ENCODE measurements around the gene SPIN1.

Gene SPIN1

DNA sequence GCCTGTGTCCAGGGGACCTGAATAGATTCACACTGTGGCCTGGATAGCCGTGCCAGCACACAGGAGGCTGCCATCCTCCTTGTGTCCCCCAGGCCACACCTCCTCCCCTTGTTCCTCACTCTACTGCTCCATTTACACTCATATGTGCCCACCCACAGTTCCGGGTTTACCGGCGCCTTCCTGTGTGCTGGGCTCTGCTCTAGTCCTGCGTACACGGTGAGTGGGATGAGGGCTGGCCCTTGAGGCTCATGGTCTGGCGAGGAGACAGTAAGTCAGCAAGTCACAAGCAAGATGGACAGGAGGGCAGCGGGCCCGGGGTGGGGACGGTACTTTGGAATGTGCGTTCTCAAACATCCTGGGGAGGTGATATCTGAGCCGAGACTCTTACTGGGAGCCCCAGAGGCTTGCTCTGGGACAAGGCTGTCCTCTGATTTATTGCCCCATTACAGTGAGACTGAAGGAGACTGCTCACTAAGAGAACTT, 114.3 kb downstream of the SPIN1 start:
- TF ChIP-seq, protein P1, sequence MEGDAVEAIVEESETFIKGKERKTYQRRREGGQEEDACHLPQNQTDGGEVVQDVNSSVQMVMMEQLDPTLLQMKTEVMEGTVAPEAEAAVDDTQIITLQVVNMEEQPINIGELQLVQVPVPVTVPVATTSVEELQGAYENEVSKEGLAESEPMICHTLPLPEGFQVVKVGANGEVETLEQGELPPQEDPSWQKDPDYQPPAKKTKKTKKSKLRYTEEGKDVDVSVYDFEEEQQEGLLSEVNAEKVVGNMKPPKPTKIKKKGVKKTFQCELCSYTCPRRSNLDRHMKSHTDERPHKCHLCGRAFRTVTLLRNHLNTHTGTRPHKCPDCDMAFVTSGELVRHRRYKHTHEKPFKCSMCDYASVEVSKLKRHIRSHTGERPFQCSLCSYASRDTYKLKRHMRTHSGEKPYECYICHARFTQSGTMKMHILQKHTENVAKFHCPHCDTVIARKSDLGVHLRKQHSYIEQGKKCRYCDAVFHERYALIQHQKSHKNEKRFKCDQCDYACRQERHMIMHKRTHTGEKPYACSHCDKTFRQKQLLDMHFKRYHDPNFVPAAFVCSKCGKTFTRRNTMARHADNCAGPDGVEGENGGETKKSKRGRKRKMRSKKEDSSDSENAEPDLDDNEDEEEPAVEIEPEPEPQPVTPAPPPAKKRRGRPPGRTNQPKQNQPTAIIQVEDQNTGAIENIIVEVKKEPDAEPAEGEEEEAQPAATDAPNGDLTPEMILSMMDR (conservative IDR thresholded peaks at IDR 0.05; ENCODE audit: control insufficient read depth, insufficient read depth, low read depth, low read length) = no peak
- no peak for DNase-seq (ENCODE audit: low read depth)
- no peak overlapping the region for H3K4me3 ChIP-seq (ENCODE audit: control insufficient read depth, low read depth, low read length)

DNA sequence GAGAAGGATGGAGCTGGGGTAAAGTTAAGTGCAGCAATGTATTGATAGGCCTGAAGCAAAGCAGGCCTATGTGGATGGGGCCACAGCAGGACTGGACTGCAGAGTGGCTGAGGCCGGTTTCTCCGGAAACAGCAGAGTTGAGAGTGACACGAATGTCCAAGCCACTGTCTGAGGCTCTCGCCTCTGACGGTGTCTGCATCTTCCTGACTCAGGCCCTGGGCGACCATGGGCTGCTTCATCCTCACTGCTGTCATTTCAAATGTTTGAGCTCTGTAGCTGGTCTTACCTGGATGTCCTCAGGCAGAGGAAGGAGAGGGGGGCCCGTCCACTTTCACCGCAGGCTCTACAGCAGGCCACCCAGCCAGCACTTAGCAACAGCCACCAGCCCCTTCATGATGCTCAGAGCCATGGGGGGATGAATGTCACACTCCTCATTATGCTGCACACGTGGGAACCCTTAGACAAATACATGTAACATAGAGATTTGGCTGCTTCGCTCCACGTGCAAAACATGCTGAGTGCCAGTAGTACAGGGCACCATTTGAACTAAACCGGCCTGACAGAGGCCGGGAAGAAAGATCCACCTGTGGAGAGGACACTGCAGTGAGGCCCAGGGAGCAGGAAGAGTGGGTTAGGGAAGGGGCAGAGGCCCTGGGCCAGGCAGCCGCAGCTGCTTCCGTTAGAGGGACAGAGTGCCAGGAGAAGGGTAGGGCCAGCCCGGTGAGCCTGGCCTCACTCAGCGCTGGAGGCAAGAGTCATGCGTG, 115.0 kb downstream of the SPIN1 start:
- TF ChIP-seq, protein P1 (conservative IDR thresholded peaks at IDR 0.05; ENCODE audit: control insufficient read depth, insufficient read depth, low read depth, low read length) = no peak
- no peak for DNase-seq (ENCODE audit: low read depth)
- no peak overlapping the region for H3K4me3 ChIP-seq (ENCODE audit: control insufficient read depth, low read depth, low read length)

DNA sequence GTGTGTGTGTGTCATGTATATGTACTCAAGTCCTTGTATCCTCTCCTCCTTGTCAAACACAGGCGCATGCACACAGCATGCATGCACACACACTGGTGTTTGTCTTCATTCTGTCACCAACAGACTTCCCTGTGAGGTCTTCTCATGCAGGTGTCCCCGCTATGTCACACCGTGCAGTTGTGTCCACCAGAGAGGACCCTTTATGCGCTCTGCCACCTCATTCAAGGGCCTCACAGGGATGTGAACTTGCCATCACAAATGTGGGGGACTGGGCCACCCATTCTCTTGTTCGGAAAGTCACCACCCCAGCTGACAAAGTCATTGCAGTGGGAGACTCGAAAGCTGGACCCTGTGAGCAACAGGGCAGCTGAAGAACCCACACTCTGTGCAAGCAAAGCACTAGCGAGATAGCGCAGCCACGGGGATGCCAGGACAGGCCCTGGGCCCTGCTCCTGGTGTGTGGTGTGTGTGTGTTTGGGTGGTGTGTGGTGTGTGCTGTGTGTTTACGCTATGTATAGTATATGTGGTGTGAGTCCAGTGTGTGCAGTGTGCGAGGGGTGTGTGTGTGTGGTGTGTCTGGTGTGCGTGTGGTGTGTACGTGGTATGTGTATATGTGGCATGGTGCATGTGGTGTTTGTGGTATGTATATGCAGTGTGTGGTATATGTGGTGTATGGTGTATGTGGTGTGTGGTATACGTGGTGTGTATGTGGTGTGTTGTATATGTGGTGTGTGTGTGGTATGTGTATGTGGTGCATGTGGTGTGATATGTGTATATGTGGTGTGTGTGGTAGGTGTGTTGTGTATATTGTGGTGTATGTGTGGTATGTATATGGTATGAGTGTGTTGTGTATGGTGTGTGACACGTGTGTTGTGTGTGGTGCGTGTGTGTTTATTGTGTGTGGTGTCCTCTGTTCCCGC, 115.9 kb downstream of the SPIN1 start:
- H3K4me3 ChIP-seq (ENCODE audit: control insufficient read depth, low read depth, low read length) = no peak overlapping the region
- DNase-seq (ENCODE audit: low read depth) = no peak
- TF ChIP-seq, protein P1 (conservative IDR thresholded peaks at IDR 0.05; ENCODE audit: control insufficient read depth, insufficient read depth, low read depth, low read length) = no peak

DNA sequence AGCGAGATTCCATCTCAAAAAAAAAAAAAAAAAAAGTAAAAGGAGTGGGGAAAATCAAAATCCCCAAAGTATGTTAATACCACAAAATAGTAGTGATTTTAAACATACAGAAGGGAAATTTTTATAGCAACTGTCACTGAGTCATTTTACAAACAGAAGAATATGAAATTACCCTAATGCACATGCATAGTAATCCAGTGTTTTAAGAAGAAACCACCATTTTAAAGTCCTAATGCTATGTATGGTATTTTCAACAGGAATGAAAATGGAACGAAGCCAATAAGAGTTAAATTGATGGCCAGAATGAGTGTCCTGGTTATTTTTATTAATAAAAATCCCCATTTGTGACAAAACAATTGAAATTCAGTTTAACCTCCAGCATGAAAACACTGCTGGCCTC, 120.1 kb downstream of the SPIN1 start:
- TF ChIP-seq, protein P1 (conservative IDR thresholded peaks at IDR 0.05; ENCODE audit: control insufficient read depth, insufficient read depth, low read depth, low read length) = no peak
- H3K4me3 ChIP-seq (ENCODE audit: control insufficient read depth, low read depth, low read length) = no peak overlapping the region
- no peak for DNase-seq (ENCODE audit: low read depth)

DNA sequence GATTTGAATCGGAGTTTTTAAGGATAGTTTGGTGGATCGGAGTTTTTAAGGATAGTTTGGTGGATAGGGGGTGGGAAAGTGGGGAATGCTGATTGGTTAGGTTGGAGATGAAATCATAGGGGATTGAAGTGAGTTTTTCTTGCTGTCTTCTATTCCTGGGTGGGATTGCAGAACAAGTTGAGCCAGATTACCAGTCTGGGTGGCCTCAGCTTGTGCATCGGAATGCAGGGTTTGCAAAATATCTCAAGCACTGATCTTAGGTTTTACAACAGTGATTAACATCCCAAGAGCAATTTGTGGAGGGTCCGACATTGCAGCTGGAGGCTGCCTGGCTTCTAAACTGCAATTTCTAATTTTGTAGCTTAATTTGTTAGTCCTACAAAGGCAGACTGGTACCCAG, 123.7 kb downstream of the SPIN1 start:
- TF ChIP-seq, protein P1 (conservative IDR thresholded peaks at IDR 0.05; ENCODE audit: control insufficient read depth, insufficient read depth, low read depth, low read length) = no peak
- no peak overlapping the region for H3K4me3 ChIP-seq (ENCODE audit: control insufficient read depth, low read depth, low read length)
- no peak for DNase-seq (ENCODE audit: low read depth)

DNA sequence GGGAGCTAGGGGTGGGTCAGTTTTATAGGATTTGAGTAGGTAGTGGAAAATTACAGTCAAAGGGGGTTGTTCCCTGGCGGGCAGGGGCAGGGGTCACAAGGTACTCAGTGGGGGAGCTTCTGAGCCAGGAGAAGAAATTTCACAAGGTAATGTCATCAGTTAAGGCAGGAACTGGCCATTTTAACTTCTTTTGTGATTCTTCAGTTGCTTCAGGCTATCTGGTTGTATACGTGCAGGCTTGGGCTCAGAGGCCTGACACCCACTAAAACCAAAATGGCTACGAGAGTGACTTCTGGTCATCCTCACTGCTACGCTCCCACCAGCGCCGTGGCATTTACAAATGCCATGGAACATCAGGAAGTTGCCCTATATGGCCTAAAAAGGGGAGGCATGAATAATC, 126.0 kb downstream of the SPIN1 start:
- H3K4me3 ChIP-seq (ENCODE audit: control insufficient read depth, low read depth, low read length) = no peak overlapping the region
- TF ChIP-seq, protein P1 (conservative IDR thresholded peaks at IDR 0.05; ENCODE audit: control insufficient read depth, insufficient read depth, low read depth, low read length) = no peak
- DNase-seq (ENCODE audit: low read depth) = no peak

All from fibroblast of mammary gland (primary cell).